ENCODE results near the gene RNF168.
"Not testable (repeated sequence)": the region's sequence is repeated elsewhere in the genome, so short reads cannot be mapped to it uniquely, and the experiment has no call there.

DNA sequence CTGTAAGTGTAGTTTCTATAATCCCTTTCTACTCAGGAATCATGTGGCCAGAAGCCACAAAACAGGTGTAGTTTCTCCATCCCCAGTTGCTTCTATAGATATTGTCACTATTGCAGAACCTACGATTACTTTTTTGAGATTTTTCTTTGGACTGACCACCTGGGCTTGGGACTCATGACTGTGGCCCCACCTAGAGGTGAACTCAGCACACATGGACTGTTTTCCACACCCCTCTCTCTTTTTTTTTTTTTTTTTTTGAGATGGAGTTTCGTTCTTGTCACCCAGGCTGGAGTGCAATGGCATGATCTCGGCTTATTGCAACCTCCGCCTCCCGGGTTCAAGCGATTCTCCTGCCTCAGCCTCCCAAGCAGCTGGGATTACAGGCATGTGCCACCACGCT lies 58.2 kb downstream of the RNF168 start:
- TF ChIP-seq, protein P1, sequence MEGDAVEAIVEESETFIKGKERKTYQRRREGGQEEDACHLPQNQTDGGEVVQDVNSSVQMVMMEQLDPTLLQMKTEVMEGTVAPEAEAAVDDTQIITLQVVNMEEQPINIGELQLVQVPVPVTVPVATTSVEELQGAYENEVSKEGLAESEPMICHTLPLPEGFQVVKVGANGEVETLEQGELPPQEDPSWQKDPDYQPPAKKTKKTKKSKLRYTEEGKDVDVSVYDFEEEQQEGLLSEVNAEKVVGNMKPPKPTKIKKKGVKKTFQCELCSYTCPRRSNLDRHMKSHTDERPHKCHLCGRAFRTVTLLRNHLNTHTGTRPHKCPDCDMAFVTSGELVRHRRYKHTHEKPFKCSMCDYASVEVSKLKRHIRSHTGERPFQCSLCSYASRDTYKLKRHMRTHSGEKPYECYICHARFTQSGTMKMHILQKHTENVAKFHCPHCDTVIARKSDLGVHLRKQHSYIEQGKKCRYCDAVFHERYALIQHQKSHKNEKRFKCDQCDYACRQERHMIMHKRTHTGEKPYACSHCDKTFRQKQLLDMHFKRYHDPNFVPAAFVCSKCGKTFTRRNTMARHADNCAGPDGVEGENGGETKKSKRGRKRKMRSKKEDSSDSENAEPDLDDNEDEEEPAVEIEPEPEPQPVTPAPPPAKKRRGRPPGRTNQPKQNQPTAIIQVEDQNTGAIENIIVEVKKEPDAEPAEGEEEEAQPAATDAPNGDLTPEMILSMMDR (conservative IDR thresholded peaks at IDR 0.05), result not testable (repeated sequence)
- TF ChIP-seq ZFX (IDR thresholded peaks at IDR 0.05), result not testable (repeated sequence)

Measured in C4-2B (cell line).